Ovary (tissue), 3 donors: Measurements from ENCODE around the gene OCLN.

ENCODE experiments used
- POLR2A ChIP-seq: fragments of 450-650 bp; IDR thresholded peaks from one replicate; pipeline ENCODE4 v1.6.1; 2017; ENCODE audit warnings: antibody characterized with exemption, mild to moderate bottlenecking, moderate library complexity
- TF ChIP-seq, protein P1 (sequence below), 3 donors: fragments of 450-650 bp in 2 of 3; fragments of 200-600 bp in 1 of 3; IDR thresholded peaks; one replicate each; pipeline versions ENCODE4 v1.5.1 to v1.8.0; 2016 to 2022; ENCODE audit warnings: antibody characterized with exemption in 3 of 3, mild to moderate bottlenecking in 1 of 3
- donor health status: DM: no; HTN: no; CAD: no.

DNA sequence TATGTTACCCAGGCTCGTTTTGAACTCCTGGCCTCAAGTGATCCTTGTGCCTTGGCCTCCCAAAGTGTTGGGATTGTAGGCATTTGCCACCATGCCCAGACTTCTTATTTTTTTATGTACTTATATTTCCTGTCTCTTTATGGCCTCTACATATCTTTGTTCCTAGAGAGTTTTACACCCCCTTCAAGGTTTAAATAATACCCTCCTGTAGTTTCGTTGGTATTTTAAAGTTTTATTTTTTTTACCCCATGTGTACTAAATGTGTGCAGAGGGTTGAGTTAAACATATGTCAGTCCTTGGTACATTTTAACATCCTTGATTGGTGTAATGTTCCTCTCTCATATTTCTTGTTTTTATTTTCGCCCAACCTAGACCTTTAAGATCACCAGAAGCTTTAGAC lies 29.4 kb downstream of the OCLN start:
- TF ChIP-seq POLR2A: no peak
- TF ChIP-seq, protein P1, sequence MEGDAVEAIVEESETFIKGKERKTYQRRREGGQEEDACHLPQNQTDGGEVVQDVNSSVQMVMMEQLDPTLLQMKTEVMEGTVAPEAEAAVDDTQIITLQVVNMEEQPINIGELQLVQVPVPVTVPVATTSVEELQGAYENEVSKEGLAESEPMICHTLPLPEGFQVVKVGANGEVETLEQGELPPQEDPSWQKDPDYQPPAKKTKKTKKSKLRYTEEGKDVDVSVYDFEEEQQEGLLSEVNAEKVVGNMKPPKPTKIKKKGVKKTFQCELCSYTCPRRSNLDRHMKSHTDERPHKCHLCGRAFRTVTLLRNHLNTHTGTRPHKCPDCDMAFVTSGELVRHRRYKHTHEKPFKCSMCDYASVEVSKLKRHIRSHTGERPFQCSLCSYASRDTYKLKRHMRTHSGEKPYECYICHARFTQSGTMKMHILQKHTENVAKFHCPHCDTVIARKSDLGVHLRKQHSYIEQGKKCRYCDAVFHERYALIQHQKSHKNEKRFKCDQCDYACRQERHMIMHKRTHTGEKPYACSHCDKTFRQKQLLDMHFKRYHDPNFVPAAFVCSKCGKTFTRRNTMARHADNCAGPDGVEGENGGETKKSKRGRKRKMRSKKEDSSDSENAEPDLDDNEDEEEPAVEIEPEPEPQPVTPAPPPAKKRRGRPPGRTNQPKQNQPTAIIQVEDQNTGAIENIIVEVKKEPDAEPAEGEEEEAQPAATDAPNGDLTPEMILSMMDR (IDR thresholded peaks at IDR 0.05): no peak
